A673 (cell line): ENCODE data around the gene MMP28. TPM values are rescaled to one million over a fixed set of nuclear protein-coding genes. Genes with fewer than 3 reads are reported as not detected.

ENCODE experiments used
- BruUV-seq: library from RNA; stranded (reverse); fragments of 400-500 nt; replicated peaks from 2 replicates; lab custom pipeline; 2021; lab: Mats Ljungman, UMichigan
- CTCF ChIA-PET: fragments of 300-600 bp; sonication (Branson Sonifier 250); formaldehyde crosslinking; loops from one replicate; lab custom pipeline; 2022; ENCODE audit warnings: antibody characterized with exemption; lab: Charles Lee
- POLR2A ChIA-PET: fragments of 300-600 bp; sonication (Branson Sonifier 250); formaldehyde crosslinking; loops from one replicate; lab custom pipeline; 2022; ENCODE audit warnings: antibody characterized with exemption; ENCODE audit not compliant: low non-redundant PET; lab: Charles Lee
- DNase-seq: peaks from one replicate; pipeline ENCODE4 v3.0.0-alpha.2; 2015; ENCODE audit warnings: low spot score
- H3K27ac ChIP-seq: fragments of 200-600 bp; sonication (generic); 2 replicates; pipeline ENCODE4 v1.5.1; 2016; ENCODE audit warnings: mixed run types, low read depth, mild to moderate bottlenecking, mixed read lengths, antibody characterized with exemption, low read length; ENCODE audit not compliant: poor library complexity, severe bottlenecking
- H3K27me3 ChIP-seq: fragments of 200-600 bp; sonication (generic); replicated peaks from 2 replicates; pipeline ENCODE4 v1.6.1; 2017; ENCODE audit warnings: mixed run types, low read depth, mild to moderate bottlenecking, mixed read lengths, antibody characterized with exemption, low read length; ENCODE audit not compliant: insufficient read depth, poor library complexity
- H3K36me3 ChIP-seq: fragments of 200-600 bp; sonication (generic); 2 replicates; pipeline ENCODE4 v1.6.1; 2016; ENCODE audit warnings: mixed run types, mild to moderate bottlenecking, mixed read lengths, antibody characterized with exemption, low read length; ENCODE audit not compliant: insufficient read depth, poor library complexity, severe bottlenecking
- H3K4me1 ChIP-seq: fragments of 200-600 bp; sonication (generic); 2 replicates; pipeline ENCODE4 v1.6.1; 2017; ENCODE audit warnings: mixed run types, mild to moderate bottlenecking, mixed read lengths, antibody characterized with exemption, low read length; ENCODE audit not compliant: insufficient read depth, poor library complexity, severe bottlenecking
- H3K4me3 ChIP-seq: fragments of 200-600 bp; sonication (generic); 2 replicates; pipeline ENCODE4 v1.5.1; 2016; ENCODE audit warnings: low read depth, mixed run types, mild to moderate bottlenecking, mixed read lengths, low read length; ENCODE audit not compliant: poor library complexity, severe bottlenecking
- H3K9me3 ChIP-seq: fragments of 200-600 bp; sonication (generic); 2 replicates; pipeline ENCODE4 v1.6.1; 2016; ENCODE audit warnings: mixed run types, low read depth, mild to moderate bottlenecking, mixed read lengths, antibody characterized with exemption, low read length; ENCODE audit not compliant: poor library complexity, severe bottlenecking
- CTCF ChIP-seq: fragments of 300-800, 200-600 bp; sonication (generic); conservative IDR thresholded peaks from 2 replicates; pipeline ENCODE4 v1.5.1; 2017; ENCODE audit warnings: low read depth, mild to moderate bottlenecking, antibody characterized with exemption, low read length, moderate library complexity, mixed read lengths
- EZH2 ChIP-seq: fragments of 200-600 bp; sonication (generic); IDR thresholded peaks from 2 replicates; pipeline ENCODE4 v1.6.1; 2017; ENCODE audit warnings: borderline replicate concordance, low read depth, mild to moderate bottlenecking, mixed read lengths, antibody characterized with exemption, low read length; ENCODE audit not compliant: poor library complexity, severe bottlenecking
- intact Hi-C: fragments of 100-400 bp; cut with micrococcal nuclease; formaldehyde crosslinking; loops from one replicate; pipeline ENCODE4 v1.10.0; 2022; ENCODE audit not compliant: unreplicated experiment
- total RNA-seq: library from RNA; stranded (reverse); gene quantifications from 2 replicates; pipeline ENCODE4 v1.2.3, GENCODE V29; 2021

Gene MMP28
- total RNA-seq, 1 experiment from 2014 or later: not detected

- POLR2A ChIA-PET: no interaction called here
- intact Hi-C loops: no loop called here
- Histone ChIP-seq H3K27ac (no peak overlapping the region), H3K4me3 (no peak overlapping the region), H3K27me3 (no peaks in the 10 kb centered on the region), H3K4me1 (no peaks in the 10 kb centered on the region), H3K36me3 (peaks cover 64% of the 10 kb centered on the region), H3K9me3 (no peaks in the 10 kb centered on the region)
- no TSS peak for BruUV-seq
- CTCF ChIA-PET: no interaction called here
- DNase-seq: no peak
- TF ChIP-seq CTCF: no peak
- no peak for TF ChIP-seq EZH2
Observed at GRCh38 chr17:35825206-35825605, 29.8 kb upstream of the MMP28 start.

- Histone ChIP-seq H3K27me3 (no peaks in the 10 kb centered on the region), H3K9me3 (no peaks in the 10 kb centered on the region), H3K27ac (no peak overlapping the region), H3K4me1 (no peaks in the 10 kb centered on the region), H3K4me3 (no peak overlapping the region), H3K36me3 (peaks cover 74% of the 10 kb centered on the region)
- intact Hi-C loops: no loop called here
- TF ChIP-seq CTCF (no peak), EZH2 (no peak)
- CTCF ChIA-PET: no interaction called here
- BruUV-seq: no TSS peak
- DNase-seq: no peak
- POLR2A ChIA-PET: no interaction called here
Observed at GRCh38 chr17:35821308-35821707, 25.9 kb upstream of the MMP28 start.

GRCh38 chr17:35819455-35819854 is 24.0 kb upstream of the MMP28 start:
- H3K4me1 ChIP-seq: no peaks in the 10 kb centered on the region
- BruUV-seq: no TSS peak
- intact Hi-C loops: no loop called here
- H3K36me3 ChIP-seq: peaks cover 65% of the 10 kb centered on the region
- CTCF ChIA-PET: no interaction called here
- H3K4me3 ChIP-seq: no peak overlapping the region
- no peak for DNase-seq
- no peaks in the 10 kb centered on the region for H3K9me3 ChIP-seq
- H3K27ac ChIP-seq: no peak overlapping the region
- no peaks in the 10 kb centered on the region for H3K27me3 ChIP-seq
- POLR2A ChIA-PET: no interaction called here
- no peak for TF ChIP-seq CTCF
- TF ChIP-seq EZH2: no peak
